Measurements from ENCODE around the gene BRCC3. TPM values are rescaled to one million over a fixed set of nuclear protein-coding genes. Genes with fewer than 3 reads are reported as not detected.

Gene BRCC3
- total RNA-seq, 3 donors from 2014 or later (not counting 1 experiment from before 2014, with no cell fraction given), result 15.0 to 20.8 (median 17.9) TPM

GRCh38 chrX:155148724-155149537 is 77.6 kb downstream of the BRCC3 start:
- H3K4me3 Mint-ChIP-seq, result no peak overlapping the region
- peak in 1 of 2 donors; percentile 50 for DNase-seq
- Histone ChIP-seq H3K9me3 (ENCODE audit: control insufficient read depth, insufficient read depth, low read length) (no peaks in the 10 kb centered on the region), H3K36me3 (ENCODE audit: control insufficient read depth, insufficient read depth, low read length) (no peaks in the 10 kb centered on the region), H3K27me3 (ENCODE audit: control insufficient read depth, insufficient read depth, low read length) (no peaks in the 10 kb centered on the region), H3K4me3 (ENCODE audit: low read length) (no peak overlapping the region), H3K27ac (ENCODE audit: low read length) (no peak overlapping the region), H3K4me1 (ENCODE audit: control insufficient read depth, insufficient read depth, low read length) (no peaks in the 10 kb centered on the region)
- H3K9me3 Mint-ChIP-seq, result no peaks in the 10 kb centered on the region
- no peaks in the 10 kb centered on the region for H3K4me1 Mint-ChIP-seq
- no peaks in the 10 kb centered on the region for H3K36me3 Mint-ChIP-seq
- no peak overlapping the region for H3K27ac Mint-ChIP-seq
- ATAC-seq, result peak in 1 of 3 donors; percentile 38
- no peak for TF ChIP-seq CTCF (IDR thresholded peaks at IDR 0.05)
- WGBS (ENCODE audit: insufficient coverage), result 74% methylated on average over 7 of the region's 7 CpGs
- peaks cover 3 to 19% of the 10 kb centered on the region in 2 donors for H3K27me3 Mint-ChIP-seq (ENCODE audit: low read depth in 2 of 2)
- intact Hi-C loops (cut with micrococcal nuclease), result loop anchor here (1.0 kb wide), 1 partner anchor 168 kb away; no protein-coding TSS in a partner anchor

- no peaks in the 10 kb centered on the region for H3K27me3 ChIP-seq (ENCODE audit: control insufficient read depth, insufficient read depth, low read length)
Observed at GRCh38 chrX:155169881-155170280, 98.6 kb downstream of the BRCC3 start.

More at GRCh38 chrX:155169881-155170280, 98.6 kb downstream of the BRCC3 start:
- intact Hi-C loops (cut with micrococcal nuclease), result no loop called here
- DNase-seq (no peak), ATAC-seq (no peak)
- Histone ChIP-seq H3K9me3 (ENCODE audit: control insufficient read depth, insufficient read depth, low read length) (no peaks in the 10 kb centered on the region), H3K4me1 (ENCODE audit: control insufficient read depth, insufficient read depth, low read length) (no peaks in the 10 kb centered on the region), H3K27ac (ENCODE audit: low read length) (no peak overlapping the region), H3K36me3 (ENCODE audit: control insufficient read depth, insufficient read depth, low read length) (no peaks in the 10 kb centered on the region), H3K4me3 (ENCODE audit: low read length) (no peak overlapping the region)
- no CpG with 5 or more reads among the region's 2 CpGs for WGBS (ENCODE audit: insufficient coverage)
- no peak overlapping the region for H3K4me3 Mint-ChIP-seq
- no peaks in the 10 kb centered on the region for H3K4me1 Mint-ChIP-seq
- H3K9me3 Mint-ChIP-seq, result no peaks in the 10 kb centered on the region
- H3K36me3 Mint-ChIP-seq, result no peaks in the 10 kb centered on the region
- H3K27me3 Mint-ChIP-seq (ENCODE audit: low read depth in 2 of 2), result peaks cover 0 to 9% of the 10 kb centered on the region in 2 donors
- TF ChIP-seq CTCF (IDR thresholded peaks at IDR 0.05), result no peak
- H3K27ac Mint-ChIP-seq, result no peak overlapping the region

Other genes with a start within 250 kb of the BRCC3 start
- gene SMIM9, start 236.8 kb upstream of the BRCC3 start, total RNA-seq, result not detected
- 10 to 100 TPM; 12.0 to 32.9 (median 12.4) TPM for gene F8A1, start 185.2 kb upstream of the BRCC3 start, total RNA-seq
- 1 to 10 TPM; 1.4 to 4.6 (median 2.8) TPM for gene F8, start 48.8 kb upstream of the BRCC3 start, total RNA-seq
- 10 to 100 TPM; 49.7 to 52.9 (median 52.1) TPM for gene FUNDC2, start 44.7 kb upstream of the BRCC3 start, total RNA-seq
- 1 to 10 TPM; 2.7 to 9.2 (median 5.2) TPM for gene CMC4, start 372 bp upstream of the BRCC3 start, total RNA-seq
- gene MTCP1, start 372 bp upstream of the BRCC3 start, total RNA-seq, result 10 to 100 TPM; 12.1 to 17.3 (median 14.0) TPM
- gene VBP1, start 145.0 kb downstream of the BRCC3 start, total RNA-seq, result 10 to 100 TPM; 18.7 to 24.6 (median 19.9) TPM
- 1 to 10 TPM; 4.7 to 6.6 (median 6.3) TPM for gene RAB39B, start 193.0 kb downstream of the BRCC3 start, total RNA-seq